K562 (cell line): ENCODE measurements around the gene NT5DC2.

ENCODE experiments used
- CREM ChIP-seq: IDR thresholded peaks from 2 replicates; pipeline ENCODE4 v1.6.1; 2014; ENCODE audit warnings: antibody characterized with exemption, low read depth
- EP300 ChIP-seq: IDR thresholded peaks from 2 replicates; pipeline ENCODE4 v1.6.1; 2012; ENCODE audit warnings: low read length, improper control_type of control experiment
- GATA2 ChIP-seq: sonication (generic); formaldehyde crosslinking; IDR thresholded peaks from 2 replicates; pipeline ENCODE4 v1.4.0; 2020; ENCODE audit warnings: mild to moderate bottlenecking, missing genetic modification reagents
- HNRNPK ChIP-seq: fragments of 200-400 bp; formaldehyde crosslinking; IDR thresholded peaks from one replicate; pipeline ENCODE4 v1.6.1; 2018; ENCODE audit warnings: mild to moderate bottlenecking, low read depth, low read length; ENCODE audit not compliant: poor library complexity, severe bottlenecking
- PHF20 ChIP-seq: fragments of 450-650 bp; IDR thresholded peaks from 2 replicates; pipeline ENCODE4 v1.6.1; 2018; ENCODE audit not compliant: partially characterized antibody
- POLR2AphosphoS5 ChIP-seq: IDR thresholded peaks from 2 replicates; pipeline ENCODE4 v1.6.1; 2011; ENCODE audit warnings: mild to moderate bottlenecking, low read depth, low read length, moderate library complexity; ENCODE audit not compliant: control insufficient read depth, insufficient read depth
- TCF7 ChIP-seq: sonication (generic); IDR thresholded peaks from 2 replicates; pipeline ENCODE4 v1.6.1; 2016; ENCODE audit warnings: antibody characterized with exemption, borderline replicate concordance
- TSC22D4 ChIP-seq: fragments of 450-650 bp; IDR thresholded peaks from 2 replicates; pipeline ENCODE4 v1.6.1; 2016; ENCODE audit warnings: missing genetic modification characterization, missing biosample characterization, control low read depth
- ZNF274 ChIP-seq: IDR thresholded peaks from 2 replicates; pipeline ENCODE4 v1.6.1; 2011; ENCODE audit warnings: low read depth, mild to moderate bottlenecking, low read length, moderate library complexity, borderline replicate concordance
- TF ChIP-seq, protein P1 (sequence below): fragments of 450-650 bp; formaldehyde crosslinking; IDR thresholded peaks from 2 replicates; pipeline ENCODE4 v1.4.0; 2022; ENCODE audit warnings: missing genetic modification characterization
- TF ChIP-seq, protein P2 (sequence below): fragments of 250-450 bp; sonication (Bioruptor Pico); IDR thresholded peaks from 2 replicates; pipeline ENCODE4 v1.4.0; 2020; ENCODE audit warnings: mild to moderate bottlenecking, moderate library complexity
- TF ChIP-seq, protein P3 (sequence below), 3 experiments: IDR thresholded peaks in 2 of 3; conservative IDR thresholded peaks in 1 of 3; 2 replicates each; pipeline ENCODE4 v1.5.1; 2011 to 2012; ENCODE audit warnings: low read length in 3 of 3, mild to moderate bottlenecking in 3 of 3, control low read depth in 2 of 3, improper control_type of control experiment in 1 of 3, inconsistent platforms in 1 of 3, low read depth in 1 of 3, mixed read lengths in 1 of 3, moderate library complexity in 1 of 3; ENCODE audit not compliant: insufficient read depth in 2 of 3

DNA sequence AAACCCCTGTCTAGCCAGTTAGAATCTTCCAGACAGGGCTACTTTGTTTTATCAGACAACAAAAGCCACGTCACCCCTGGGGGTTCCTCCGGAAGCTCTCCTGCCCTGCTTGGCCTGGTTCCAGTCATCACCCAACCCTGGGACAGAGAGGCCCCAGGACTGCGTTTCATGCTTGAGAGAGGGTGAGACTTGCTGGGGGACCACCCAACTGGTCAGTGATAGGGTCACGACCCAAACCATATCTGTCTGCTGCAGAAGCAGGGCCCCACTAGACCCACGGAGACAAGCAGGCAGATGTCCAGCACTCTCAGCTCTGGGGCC, 1.2 kb downstream of the NT5DC2 start:
- no peak for TF ChIP-seq EP300
- TF ChIP-seq TSC22D4: no peak
- TF ChIP-seq TCF7: no peak
- no peak for TF ChIP-seq GATA2
- no peak for TF ChIP-seq ZNF274
- TF ChIP-seq CREM: peak; percentile 72
- TF ChIP-seq, protein P1, sequence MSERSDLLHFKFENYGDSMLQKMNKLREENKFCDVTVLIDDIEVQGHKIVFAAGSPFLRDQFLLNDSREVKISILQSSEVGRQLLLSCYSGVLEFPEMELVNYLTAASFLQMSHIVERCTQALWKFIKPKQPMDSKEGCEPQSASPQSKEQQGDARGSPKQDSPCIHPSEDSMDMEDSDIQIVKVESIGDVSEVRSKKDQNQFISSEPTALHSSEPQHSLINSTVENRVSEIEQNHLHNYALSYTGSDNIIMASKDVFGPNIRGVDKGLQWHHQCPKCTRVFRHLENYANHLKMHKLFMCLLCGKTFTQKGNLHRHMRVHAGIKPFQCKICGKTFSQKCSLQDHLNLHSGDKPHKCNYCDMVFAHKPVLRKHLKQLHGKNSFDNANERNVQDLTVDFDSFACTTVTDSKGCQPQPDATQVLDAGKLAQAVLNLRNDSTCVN (CRISPR knock-in tag): no peak
- TF ChIP-seq, protein P2, sequence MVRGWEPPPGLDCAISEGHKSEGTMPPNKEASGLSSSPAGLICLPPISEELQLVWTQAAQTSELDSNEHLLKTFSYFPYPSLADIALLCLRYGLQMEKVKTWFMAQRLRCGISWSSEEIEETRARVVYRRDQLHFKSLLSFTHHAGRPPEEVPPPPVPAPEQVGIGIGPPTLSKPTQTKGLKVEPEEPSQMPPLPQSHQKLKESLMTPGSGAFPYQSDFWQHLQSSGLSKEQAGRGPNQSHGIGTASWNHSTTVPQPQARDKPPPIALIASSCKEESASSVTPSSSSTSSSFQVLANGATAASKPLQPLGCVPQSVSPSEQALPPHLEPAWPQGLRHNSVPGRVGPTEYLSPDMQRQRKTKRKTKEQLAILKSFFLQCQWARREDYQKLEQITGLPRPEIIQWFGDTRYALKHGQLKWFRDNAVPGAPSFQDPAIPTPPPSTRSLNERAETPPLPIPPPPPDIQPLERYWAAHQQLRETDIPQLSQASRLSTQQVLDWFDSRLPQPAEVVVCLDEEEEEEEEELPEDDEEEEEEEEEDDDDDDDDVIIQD: no peak
- TF ChIP-seq, protein P3, sequence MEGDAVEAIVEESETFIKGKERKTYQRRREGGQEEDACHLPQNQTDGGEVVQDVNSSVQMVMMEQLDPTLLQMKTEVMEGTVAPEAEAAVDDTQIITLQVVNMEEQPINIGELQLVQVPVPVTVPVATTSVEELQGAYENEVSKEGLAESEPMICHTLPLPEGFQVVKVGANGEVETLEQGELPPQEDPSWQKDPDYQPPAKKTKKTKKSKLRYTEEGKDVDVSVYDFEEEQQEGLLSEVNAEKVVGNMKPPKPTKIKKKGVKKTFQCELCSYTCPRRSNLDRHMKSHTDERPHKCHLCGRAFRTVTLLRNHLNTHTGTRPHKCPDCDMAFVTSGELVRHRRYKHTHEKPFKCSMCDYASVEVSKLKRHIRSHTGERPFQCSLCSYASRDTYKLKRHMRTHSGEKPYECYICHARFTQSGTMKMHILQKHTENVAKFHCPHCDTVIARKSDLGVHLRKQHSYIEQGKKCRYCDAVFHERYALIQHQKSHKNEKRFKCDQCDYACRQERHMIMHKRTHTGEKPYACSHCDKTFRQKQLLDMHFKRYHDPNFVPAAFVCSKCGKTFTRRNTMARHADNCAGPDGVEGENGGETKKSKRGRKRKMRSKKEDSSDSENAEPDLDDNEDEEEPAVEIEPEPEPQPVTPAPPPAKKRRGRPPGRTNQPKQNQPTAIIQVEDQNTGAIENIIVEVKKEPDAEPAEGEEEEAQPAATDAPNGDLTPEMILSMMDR (IDR thresholded peaks at IDR 0.05 in 2 of 3, conservative IDR thresholded peaks at IDR 0.05 in 1 of 3; ENCODE audit: insufficient read depth in 2 of 3, low read depth in 1 of 3, low read length in 3 of 3): no peak
- no peak for TF ChIP-seq PHF20
- TF ChIP-seq POLR2AphosphoS5: peak; percentile 48; the same call in 1 of the 2 replicates
- TF ChIP-seq HNRNPK: no peak
